Measurements from ENCODE around the gene EIF5.

GRCh38 chr14:103330536-103330935 lies 3.5 kb upstream of the EIF5 start:
- TF ChIP-seq POLR2A (IDR thresholded peaks at IDR 0.05; ENCODE audit: extremely low read depth, insufficient read length) (no peak), CTCF (IDR thresholded peaks at IDR 0.05; ENCODE audit: low read depth, low read length) (no peak)
